Epithelial cell of esophagus (primary cell): ENCODE data around the gene SHISA3.
A peak's percentile ranks its signal among the peaks of the same experiment; 100 is the strongest.

Experiments used
- DNase-seq: peaks from one replicate; pipeline ENCODE4 v3.0.0; 2010; ENCODE audit warnings: low read depth
- H3K4me3 ChIP-seq: 2 replicates; pipeline ENCODE4 v1.5.1; 2011; ENCODE audit warnings: mild to moderate bottlenecking, low read length, control low read depth
- CTCF ChIP-seq: IDR thresholded peaks from 2 replicates; pipeline ENCODE4 v1.5.1; 2011; ENCODE audit warnings: low read depth, mild to moderate bottlenecking, low read length, control low read depth, inconsistent platforms; ENCODE audit not compliant: insufficient read depth; ENCODE audit errors: missing control alignments

The SHISA3 gene

DNA sequence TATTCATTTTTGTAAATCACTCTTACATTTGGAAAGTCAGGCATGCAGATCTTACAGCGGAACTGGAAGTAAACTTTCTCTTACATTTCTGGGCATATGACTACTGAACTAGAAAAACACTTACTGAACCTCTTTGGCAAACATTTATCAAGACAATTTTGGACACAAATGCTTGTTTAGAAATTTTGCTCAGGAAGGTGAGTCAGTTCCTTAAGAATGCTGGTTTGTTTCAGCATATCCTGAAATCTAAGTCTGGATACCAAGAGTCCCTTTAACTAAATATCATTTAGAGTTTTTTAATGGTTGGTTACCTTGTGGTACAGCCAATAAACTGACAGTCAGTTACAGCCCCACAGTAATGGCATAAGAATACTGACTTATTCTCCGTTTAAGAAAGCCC, 15.0 kb downstream of the SHISA3 start:
- peak; percentile 41 for DNase-seq
- no peak overlapping the region for H3K4me3 ChIP-seq

GRCh38 chr4:42415281-42415680, 18.0 kb downstream of the SHISA3 start:
- TF ChIP-seq CTCF, result no peak
- H3K4me3 ChIP-seq, result no peak overlapping the region
- no peak for DNase-seq

More for the DNA sequence above, 15.0 kb downstream of the SHISA3 start:
- no peak for TF ChIP-seq CTCF

GRCh38 chr4:42416017-42416416, 18.7 kb downstream of the SHISA3 start:
- DNase-seq, result no peak
- TF ChIP-seq CTCF, result no peak
- H3K4me3 ChIP-seq, result no peak overlapping the region

DNA sequence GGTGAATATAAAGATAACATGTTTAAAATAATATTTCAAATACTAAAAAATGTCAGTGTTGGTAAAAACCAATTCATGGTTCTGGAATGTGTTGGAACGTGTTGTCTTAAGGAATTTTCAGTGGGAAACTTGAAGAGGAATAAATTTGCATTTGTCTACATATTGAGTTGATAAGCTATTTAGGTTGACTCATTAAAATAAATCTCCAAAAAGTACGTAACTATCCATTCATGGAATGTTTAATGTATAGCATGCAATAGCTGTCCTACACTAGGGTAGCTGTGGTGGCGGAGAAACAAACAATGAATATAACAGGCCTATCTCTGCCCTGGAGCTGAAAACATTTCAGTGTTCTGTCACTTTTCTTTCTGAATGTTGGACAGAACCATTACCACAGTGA, 20.3 kb downstream of the SHISA3 start:
- H3K4me3 ChIP-seq, result no peak overlapping the region
- TF ChIP-seq CTCF, result no peak
- DNase-seq, result no peak

- TF ChIP-seq CTCF, result no peak
- H3K4me3 ChIP-seq, result no peak overlapping the region
- no peak for DNase-seq
Observed at GRCh38 chr4:42420140-42420539, 22.9 kb downstream of the SHISA3 start.

GRCh38 chr4:42425146-42426065, 28.1 kb downstream of the SHISA3 start:
- no peak for DNase-seq
- TF ChIP-seq CTCF, result no peak
- H3K4me3 ChIP-seq, result no peak overlapping the region

DNA sequence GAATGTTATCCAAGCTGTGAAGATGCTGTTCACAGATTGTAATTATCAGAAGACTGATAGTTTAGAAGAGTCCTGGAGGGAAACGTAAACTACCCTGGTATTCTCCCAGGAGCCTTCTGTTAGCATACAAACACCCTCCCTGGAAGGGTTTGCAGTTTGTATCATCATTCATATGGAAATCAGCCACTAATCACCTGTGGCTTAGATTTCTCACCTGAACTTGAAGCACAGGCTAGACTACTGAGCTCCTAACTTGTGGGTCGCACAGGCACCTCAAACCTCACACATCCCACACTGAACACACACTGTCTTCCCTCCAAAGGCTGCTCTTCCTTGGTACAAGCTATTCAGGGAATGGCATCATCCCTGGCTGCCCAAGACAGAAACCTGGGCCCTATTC, 30.7 kb downstream of the SHISA3 start:
- no peak overlapping the region for H3K4me3 ChIP-seq
- TF ChIP-seq CTCF, result no peak
- no peak for DNase-seq
